ENCODE measurements around the gene L2HGDH. TPM values are rescaled to one million over a fixed set of nuclear protein-coding genes. Genes with fewer than 3 reads are reported as not detected.

Gene L2HGDH
- total RNA-seq, 1 experiment from 2014 or later: 13.9 TPM

GRCh38 chr14:50334211-50334610 lies 22.2 kb upstream of the L2HGDH start:
- CTCF ChIA-PET: interaction anchor here (0.7 kb wide), 1 partner anchor 1974 kb away, joined by 3 read pairs; no protein-coding TSS in a partner anchor
- no peak overlapping the region for H3K4me3 Mint-ChIP-seq (ENCODE audit: low read depth, unreplicated experiment)
- no peak for TF ChIP-seq CTCF (IDR thresholded peaks at IDR 0.05; ENCODE audit: unreplicated experiment)
- no peaks in the 10 kb centered on the region for H3K36me3 Mint-ChIP-seq (ENCODE audit: insufficient read depth, unreplicated experiment)
- no peaks in the 10 kb centered on the region for H3K4me1 Mint-ChIP-seq (ENCODE audit: low read depth, unreplicated experiment)
- DNase-seq: no peak
- BruUV-seq (replicated peaks): no TSS peak
- H3K27me3 Mint-ChIP-seq (ENCODE audit: unreplicated experiment): no peaks in the 10 kb centered on the region
- no peak overlapping the region for H3K27ac Mint-ChIP-seq (ENCODE audit: unreplicated experiment)
- intact Hi-C loops (cut with micrococcal nuclease; ENCODE audit: unreplicated experiment): no loop called here
- no peaks in the 10 kb centered on the region for H3K9me3 Mint-ChIP-seq (ENCODE audit: low read depth, unreplicated experiment)

GRCh38 chr14:50333014-50333509 lies 21.0 kb upstream of the L2HGDH start:
- no peaks in the 10 kb centered on the region for H3K4me1 Mint-ChIP-seq (ENCODE audit: low read depth, unreplicated experiment)
- no peaks in the 10 kb centered on the region for H3K27me3 Mint-ChIP-seq (ENCODE audit: unreplicated experiment)
- H3K4me3 Mint-ChIP-seq (ENCODE audit: low read depth, unreplicated experiment): no peak overlapping the region
- H3K9me3 Mint-ChIP-seq (ENCODE audit: low read depth, unreplicated experiment): no peaks in the 10 kb centered on the region
- H3K27ac Mint-ChIP-seq (ENCODE audit: unreplicated experiment): no peak overlapping the region
- no TSS peak for BruUV-seq (replicated peaks)
- no peak for DNase-seq
- CTCF ChIA-PET: no interaction called here
- H3K36me3 Mint-ChIP-seq (ENCODE audit: insufficient read depth, unreplicated experiment): no peaks in the 10 kb centered on the region
- intact Hi-C loops (cut with micrococcal nuclease; ENCODE audit: unreplicated experiment): no loop called here
- TF ChIP-seq CTCF (IDR thresholded peaks at IDR 0.05; ENCODE audit: unreplicated experiment): no peak

- Mint-ChIP-seq H3K4me1 (ENCODE audit: low read depth, unreplicated experiment) (no peaks in the 10 kb centered on the region), H3K27me3 (ENCODE audit: unreplicated experiment) (no peaks in the 10 kb centered on the region), H3K36me3 (ENCODE audit: insufficient read depth, unreplicated experiment) (no peaks in the 10 kb centered on the region), H3K27ac (ENCODE audit: unreplicated experiment) (no peak overlapping the region), H3K4me3 (ENCODE audit: low read depth, unreplicated experiment) (no peak overlapping the region), H3K9me3 (ENCODE audit: low read depth, unreplicated experiment) (no peaks in the 10 kb centered on the region)
- DNase-seq: no peak
- no peak for TF ChIP-seq CTCF (IDR thresholded peaks at IDR 0.05; ENCODE audit: unreplicated experiment)
- CTCF ChIA-PET: interaction anchor here (0.9 kb wide), 1 partner anchor 10 kb away, joined by 3 read pairs; no protein-coding TSS in a partner anchor
- no TSS peak for BruUV-seq (replicated peaks)
- intact Hi-C loops (cut with micrococcal nuclease; ENCODE audit: unreplicated experiment): no loop called here
These were observed 19.6 kb upstream of the L2HGDH start for GRCh38 chr14:50331596-50331995.

GRCh38 chr14:50321009-50321660 lies 9.1 kb upstream of the L2HGDH start:
- no peaks in the 10 kb centered on the region for H3K9me3 Mint-ChIP-seq (ENCODE audit: low read depth, unreplicated experiment)
- BruUV-seq (replicated peaks): no TSS peak
- H3K27ac Mint-ChIP-seq (ENCODE audit: unreplicated experiment): no peak overlapping the region
- no peak overlapping the region for H3K4me3 Mint-ChIP-seq (ENCODE audit: low read depth, unreplicated experiment)
- DNase-seq: peak; percentile 65
- H3K4me1 Mint-ChIP-seq (ENCODE audit: low read depth, unreplicated experiment): peaks cover 14% of the 10 kb centered on the region
- CTCF ChIA-PET: interaction anchor here (0.7 to 1.2 kb wide), 6 partner anchors 11 to 453 kb away, joined by 3 to 9 read pairs (median 4); partner anchors contain the start of genes CDKL1 and MAP4K5
- no peaks in the 10 kb centered on the region for H3K36me3 Mint-ChIP-seq (ENCODE audit: insufficient read depth, unreplicated experiment)
- no peaks in the 10 kb centered on the region for H3K27me3 Mint-ChIP-seq (ENCODE audit: unreplicated experiment)
- peak; percentile 49 for TF ChIP-seq CTCF (IDR thresholded peaks at IDR 0.05; ENCODE audit: unreplicated experiment)
- intact Hi-C loops (cut with micrococcal nuclease; ENCODE audit: unreplicated experiment): loop anchor here (1.0 to 5.0 kb wide), 4 partner anchors 76 to 456 kb away; partner anchors contain the start of gene MAP4K5
